Measurements from ENCODE around the gene SPDYE17. TPM values are rescaled to one million over a fixed set of nuclear protein-coding genes. Genes with fewer than 3 reads are reported as not detected.
"Not testable (repeated sequence)": the region's sequence is repeated elsewhere in the genome, so short reads cannot be mapped to it uniquely, and the experiment has no call there.

The SPDYE17 gene
- polyA plus RNA-seq (2011; rRNA removed) (not detected in 2 replicates), polyA minus RNA-seq (2011; rRNA and poly(A)+ RNA removed) (not detected in 2 replicates)

GRCh38 chr7:77032261-77032660 is at the start of gene SPDYE17:
Gene SPDYE17 (minus strand): TSS chr7:77032361. CDS start chr7:77030570, 1,791 bp downstream.
- CTCF ChIA-PET; H3K4me3 ChIP-seq (ENCODE audit: low read depth, low read length); H3K27me3 ChIP-seq (ENCODE audit: control insufficient read depth, insufficient read depth, low read length); POLR2A ChIA-PET; DNase-seq (ENCODE audit: low read depth); H3K36me3 ChIP-seq (ENCODE audit: control insufficient read depth, insufficient read depth, low read length): not testable (repeated sequence)

GRCh38 chr7:77080236-77080635 is 48.1 kb upstream of the SPDYE17 start:
- H3K27me3 ChIP-seq (ENCODE audit: control insufficient read depth, insufficient read depth, low read length); DNase-seq (ENCODE audit: low read depth); H3K4me3 ChIP-seq (ENCODE audit: low read depth, low read length); H3K36me3 ChIP-seq (ENCODE audit: control insufficient read depth, insufficient read depth, low read length); CTCF ChIA-PET; POLR2A ChIA-PET: not testable (repeated sequence)

- POLR2A ChIA-PET; DNase-seq (ENCODE audit: low read depth); H3K27me3 ChIP-seq (ENCODE audit: control insufficient read depth, insufficient read depth, low read length); CTCF ChIA-PET; H3K36me3 ChIP-seq (ENCODE audit: control insufficient read depth, insufficient read depth, low read length); H3K4me3 ChIP-seq (ENCODE audit: low read depth, low read length): not testable (repeated sequence)
Measured at GRCh38 chr7:77079624-77080023, 47.5 kb upstream of the SPDYE17 start.

GRCh38 chr7:77079112-77079511 is 47.0 kb upstream of the SPDYE17 start:
- DNase-seq (ENCODE audit: low read depth); CTCF ChIA-PET; POLR2A ChIA-PET: not testable (repeated sequence)

GRCh38 chr7:77077060-77077459 is 44.9 kb upstream of the SPDYE17 start:
- POLR2A ChIA-PET; DNase-seq (ENCODE audit: low read depth); H3K27me3 ChIP-seq (ENCODE audit: control insufficient read depth, insufficient read depth, low read length); H3K4me3 ChIP-seq (ENCODE audit: low read depth, low read length); H3K36me3 ChIP-seq (ENCODE audit: control insufficient read depth, insufficient read depth, low read length); CTCF ChIA-PET: not testable (repeated sequence)

More at GRCh38 chr7:77079112-77079511, 47.0 kb upstream of the SPDYE17 start:
- H3K27me3 ChIP-seq (ENCODE audit: control insufficient read depth, insufficient read depth, low read length); H3K36me3 ChIP-seq (ENCODE audit: control insufficient read depth, insufficient read depth, low read length); H3K4me3 ChIP-seq (ENCODE audit: low read depth, low read length): not testable (repeated sequence)

GRCh38 chr7:77074786-77075396 is 42.7 kb upstream of the SPDYE17 start:
- H3K36me3 ChIP-seq (ENCODE audit: control insufficient read depth, insufficient read depth, low read length); CTCF ChIA-PET; DNase-seq (ENCODE audit: low read depth): not testable (repeated sequence)

GRCh38 chr7:77071108-77071507 is 38.9 kb upstream of the SPDYE17 start:
- POLR2A ChIA-PET; CTCF ChIA-PET; H3K36me3 ChIP-seq (ENCODE audit: control insufficient read depth, insufficient read depth, low read length); H3K27me3 ChIP-seq (ENCODE audit: control insufficient read depth, insufficient read depth, low read length); DNase-seq (ENCODE audit: low read depth); H3K4me3 ChIP-seq (ENCODE audit: low read depth, low read length): not testable (repeated sequence)

More at GRCh38 chr7:77074786-77075396, 42.7 kb upstream of the SPDYE17 start:
- H3K4me3 ChIP-seq (ENCODE audit: low read depth, low read length); POLR2A ChIA-PET; H3K27me3 ChIP-seq (ENCODE audit: control insufficient read depth, insufficient read depth, low read length): not testable (repeated sequence)

- DNase-seq (ENCODE audit: low read depth); CTCF ChIA-PET; H3K4me3 ChIP-seq (ENCODE audit: low read depth, low read length); POLR2A ChIA-PET; H3K36me3 ChIP-seq (ENCODE audit: control insufficient read depth, insufficient read depth, low read length); H3K27me3 ChIP-seq (ENCODE audit: control insufficient read depth, insufficient read depth, low read length): not testable (repeated sequence)
Measured at GRCh38 chr7:77065869-77066268, 33.7 kb upstream of the SPDYE17 start.

- H3K27me3 ChIP-seq (ENCODE audit: control insufficient read depth, insufficient read depth, low read length); POLR2A ChIA-PET; H3K4me3 ChIP-seq (ENCODE audit: low read depth, low read length); DNase-seq (ENCODE audit: low read depth); CTCF ChIA-PET; H3K36me3 ChIP-seq (ENCODE audit: control insufficient read depth, insufficient read depth, low read length): not testable (repeated sequence)
Measured at GRCh38 chr7:77063732-77064131, 31.6 kb upstream of the SPDYE17 start.

GRCh38 chr7:77062557-77062956 is 30.4 kb upstream of the SPDYE17 start, which contains the start of gene SPDYE18:
Gene SPDYE18 (minus strand): TSS chr7:77062558. CDS start chr7:77060512, 2,046 bp downstream.
- H3K4me3 ChIP-seq (ENCODE audit: low read depth, low read length); H3K27me3 ChIP-seq (ENCODE audit: control insufficient read depth, insufficient read depth, low read length); CTCF ChIA-PET; POLR2A ChIA-PET; DNase-seq (ENCODE audit: low read depth); H3K36me3 ChIP-seq (ENCODE audit: control insufficient read depth, insufficient read depth, low read length): not testable (repeated sequence)

- POLR2A ChIA-PET; DNase-seq (ENCODE audit: low read depth); H3K36me3 ChIP-seq (ENCODE audit: control insufficient read depth, insufficient read depth, low read length); H3K4me3 ChIP-seq (ENCODE audit: low read depth, low read length); CTCF ChIA-PET; H3K27me3 ChIP-seq (ENCODE audit: control insufficient read depth, insufficient read depth, low read length): not testable (repeated sequence)
Measured at GRCh38 chr7:77026349-77026748, 5.8 kb downstream of the SPDYE17 start.

- CTCF ChIA-PET; H3K4me3 ChIP-seq (ENCODE audit: low read depth, low read length); DNase-seq (ENCODE audit: low read depth): not testable (repeated sequence)
Measured at GRCh38 chr7:77010074-77010680, 22.0 kb downstream of the SPDYE17 start.

GRCh38 chr7:77008000-77008399 is 24.2 kb downstream of the SPDYE17 start:
- POLR2A ChIA-PET; H3K36me3 ChIP-seq (ENCODE audit: control insufficient read depth, insufficient read depth, low read length); DNase-seq (ENCODE audit: low read depth); H3K4me3 ChIP-seq (ENCODE audit: low read depth, low read length); CTCF ChIA-PET; H3K27me3 ChIP-seq (ENCODE audit: control insufficient read depth, insufficient read depth, low read length): not testable (repeated sequence)

More at GRCh38 chr7:77010074-77010680, 22.0 kb downstream of the SPDYE17 start:
- H3K36me3 ChIP-seq (ENCODE audit: control insufficient read depth, insufficient read depth, low read length); H3K27me3 ChIP-seq (ENCODE audit: control insufficient read depth, insufficient read depth, low read length); POLR2A ChIA-PET: not testable (repeated sequence)
